Coronary artery (tissue), 2 donors: Measurements from ENCODE around the gene SLCO3A1.

ENCODE experiments used
- DNase-seq: peaks from one replicate; pipeline ENCODE4 v3.0.0-alpha.2; 2017; ENCODE audit warnings: low spot score
- H3K27ac ChIP-seq, 2 donors: fragments of 200-600 bp; sonication (generic); one replicate each; pipeline ENCODE4 v1.5.1; 2016 to 2019
- H3K4me3 ChIP-seq: fragments of 200-600 bp; sonication (generic); 2 replicates; pipeline ENCODE4 v1.5.1; 2016; ENCODE audit warnings: mild to moderate bottlenecking, moderate library complexity
- CTCF ChIP-seq: fragments of 200-600 bp; sonication (generic); IDR thresholded peaks from one replicate; pipeline ENCODE4 v1.5.1; 2019; ENCODE audit warnings: antibody characterized with exemption

The SLCO3A1 gene

DNA sequence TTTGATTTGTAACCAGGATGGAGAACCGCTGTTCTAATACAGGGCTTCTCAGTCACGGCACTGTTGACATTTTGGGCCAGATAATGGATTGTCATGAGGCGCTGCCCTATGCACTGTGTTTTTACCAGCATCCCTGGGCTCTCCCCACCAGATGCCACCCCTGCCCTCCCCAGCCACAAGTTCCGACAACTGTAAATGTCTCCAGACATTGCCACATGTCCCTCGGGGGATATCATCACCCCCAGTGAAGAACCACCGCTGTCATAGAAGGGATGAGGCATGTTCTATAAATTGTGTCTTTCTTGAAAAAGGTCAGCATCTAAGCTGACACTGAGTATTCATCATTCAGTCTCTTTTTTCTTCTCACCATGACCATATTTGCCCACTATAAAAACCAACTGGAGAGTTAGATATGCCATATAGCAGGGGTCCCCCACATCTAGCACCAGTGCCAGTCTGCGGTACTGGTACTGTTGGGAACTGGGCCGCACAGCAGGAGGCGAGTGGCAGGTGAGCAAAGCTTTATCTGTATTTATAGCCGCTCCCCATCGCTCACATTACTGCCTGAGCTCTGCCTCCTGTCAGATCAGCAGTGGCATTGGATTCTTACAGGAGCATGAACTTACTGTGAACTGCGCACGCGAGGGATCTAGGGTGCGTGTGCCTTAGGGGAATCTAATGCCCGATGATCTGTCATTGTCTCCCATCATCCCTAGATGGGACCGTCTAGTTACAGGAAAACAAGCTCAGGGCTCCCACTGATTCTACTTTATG, 279.7 kb downstream of the SLCO3A1 start:
- Histone ChIP-seq H3K4me3 (no peak overlapping the region), H3K27ac (no peak overlapping the region)
- TF ChIP-seq CTCF = no peak
- no peak for DNase-seq

DNA sequence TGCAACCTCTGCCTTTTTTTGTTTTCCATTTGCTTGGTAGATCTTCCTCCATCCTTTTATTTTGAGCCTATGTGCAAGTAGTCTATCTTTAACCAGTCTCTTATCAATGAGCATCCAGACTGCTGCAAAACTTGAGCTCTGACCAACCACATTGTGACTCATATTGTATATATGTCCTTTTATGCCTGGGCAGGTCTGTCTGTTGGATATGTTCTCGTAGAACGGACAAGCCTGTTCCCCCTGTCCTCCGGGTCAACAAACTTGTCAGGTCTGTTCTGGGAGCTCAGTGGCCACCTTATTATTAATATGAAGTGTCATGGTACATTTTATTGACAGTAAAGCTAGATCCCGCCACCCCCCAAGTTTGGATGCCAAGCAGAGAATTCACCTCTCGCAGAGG, 287.3 kb downstream of the SLCO3A1 start:
- Histone ChIP-seq H3K27ac (no peak overlapping the region), H3K4me3 (no peak overlapping the region)
- TF ChIP-seq CTCF = no peak
- DNase-seq = no peak

DNA sequence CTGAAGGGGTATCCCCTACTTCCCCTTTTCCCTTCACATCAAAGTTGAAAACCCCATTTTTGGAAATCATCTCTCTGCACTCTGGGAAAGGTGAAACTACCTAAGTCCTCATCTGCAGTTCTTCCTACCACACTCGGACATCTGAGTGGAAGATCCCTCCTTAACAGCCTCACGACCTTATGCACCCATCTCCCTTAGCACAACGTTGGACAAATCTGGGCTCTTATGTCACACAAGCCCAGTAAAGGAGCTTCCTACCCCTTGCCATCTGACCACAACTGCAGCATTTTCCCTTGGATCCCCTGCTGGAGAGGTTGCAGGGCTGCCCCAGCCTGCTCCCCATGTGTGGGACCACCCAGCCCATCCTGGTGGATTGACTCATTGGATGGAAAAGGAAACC, 288.1 kb downstream of the SLCO3A1 start:
- H3K4me3 ChIP-seq = no peak overlapping the region

DNA sequence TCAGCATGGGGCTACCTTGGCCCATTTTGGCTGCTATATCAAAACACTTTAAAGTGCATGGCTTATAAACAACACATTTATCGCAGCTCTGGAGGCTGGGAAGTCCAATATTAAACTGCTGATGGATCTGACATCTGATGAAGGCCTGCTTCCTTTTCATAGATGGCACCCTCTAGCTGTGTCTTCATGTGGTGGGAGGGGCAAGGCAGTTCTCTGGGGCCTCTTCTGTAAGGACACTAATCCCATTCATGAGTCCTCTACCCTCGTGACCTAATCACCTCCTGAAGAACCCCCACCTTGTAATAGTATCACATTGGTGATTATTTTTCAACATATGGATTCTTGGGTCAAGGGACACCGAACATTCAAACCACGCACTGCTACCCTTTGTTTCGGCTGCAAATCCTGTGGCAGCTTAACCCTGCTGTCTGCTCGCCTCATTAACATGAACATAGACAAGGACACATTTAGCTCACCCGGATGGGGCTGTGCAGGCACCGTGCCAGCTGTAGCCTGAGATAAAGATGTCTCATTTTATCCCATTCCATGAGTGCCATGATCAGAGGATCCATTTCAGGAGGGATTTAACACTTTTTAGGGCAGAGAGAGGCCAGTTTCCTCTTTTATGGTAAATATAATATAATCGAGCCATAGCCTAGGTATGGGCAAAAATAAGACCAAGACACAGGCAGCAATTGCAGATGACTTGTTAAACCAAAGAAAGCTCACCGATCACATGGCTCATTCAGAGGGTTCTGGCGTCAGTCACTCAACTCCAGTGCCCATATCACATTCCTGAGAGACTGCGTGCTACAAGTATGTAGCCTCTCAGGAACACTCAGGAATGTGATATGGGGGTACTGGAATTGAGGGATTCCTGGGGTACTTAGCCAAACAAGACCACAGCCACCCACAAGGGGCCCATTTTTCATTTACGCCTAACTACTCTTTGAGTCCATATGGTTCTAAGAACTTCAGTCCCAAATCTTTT, 289.0 kb downstream of the SLCO3A1 start:
- DNase-seq = no peak
- no peak overlapping the region for H3K27ac ChIP-seq
- TF ChIP-seq CTCF = no peak
- no peak overlapping the region for H3K4me3 ChIP-seq

More for the DNA sequence above, 288.1 kb downstream of the SLCO3A1 start:
- H3K27ac ChIP-seq = no peak overlapping the region
- TF ChIP-seq CTCF = no peak
- no peak for DNase-seq

GRCh38 chr15:92143765-92144164, 290.3 kb downstream of the SLCO3A1 start:
- Histone ChIP-seq H3K27ac (no peak overlapping the region), H3K4me3 (no peak overlapping the region)
- no peak for DNase-seq
- no peak for TF ChIP-seq CTCF

DNA sequence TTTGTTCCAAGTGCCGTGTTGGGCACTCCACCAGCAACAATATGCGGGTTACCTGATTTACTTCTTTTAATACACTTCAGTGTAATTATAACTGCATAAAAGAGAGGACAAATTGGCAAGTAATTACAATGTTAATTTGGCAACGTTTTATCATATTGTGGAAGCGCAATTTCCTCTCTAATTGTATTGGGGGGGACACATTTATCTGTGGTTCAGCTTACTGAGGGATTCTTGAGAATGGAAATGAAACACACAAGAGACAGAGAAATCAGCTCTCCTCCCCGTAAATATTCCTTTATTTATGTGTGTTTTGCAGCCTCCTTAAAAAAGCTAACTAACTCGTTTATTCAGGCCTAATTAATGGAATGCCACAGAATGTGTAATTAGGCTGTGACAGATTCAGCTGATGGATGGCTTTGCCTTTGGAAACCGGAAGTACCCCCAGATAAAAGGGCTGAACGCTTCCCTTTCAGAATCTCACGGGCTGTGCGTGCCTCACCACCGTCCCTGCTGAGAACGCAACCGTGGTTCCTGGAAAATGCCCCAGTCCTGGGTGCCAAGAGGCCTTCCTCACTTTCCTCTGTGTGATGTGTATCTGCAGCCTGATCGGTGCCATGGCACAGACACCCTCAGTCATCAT, 293.1 kb downstream of the SLCO3A1 start:
- no peak overlapping the region for H3K27ac ChIP-seq
- no peak for TF ChIP-seq CTCF
- DNase-seq = no peak
- H3K4me3 ChIP-seq = no peak overlapping the region
